GM21515 (cell line): Measurements from ENCODE around the gene AP4M1.

Source experiments
- ATAC-seq: cut with Tn5 transposase; IDR thresholded peaks from one replicate; pipeline ENCODE4 v1.9.1; 2021; ENCODE audit not compliant: unreplicated experiment

The AP4M1 gene, protein sequence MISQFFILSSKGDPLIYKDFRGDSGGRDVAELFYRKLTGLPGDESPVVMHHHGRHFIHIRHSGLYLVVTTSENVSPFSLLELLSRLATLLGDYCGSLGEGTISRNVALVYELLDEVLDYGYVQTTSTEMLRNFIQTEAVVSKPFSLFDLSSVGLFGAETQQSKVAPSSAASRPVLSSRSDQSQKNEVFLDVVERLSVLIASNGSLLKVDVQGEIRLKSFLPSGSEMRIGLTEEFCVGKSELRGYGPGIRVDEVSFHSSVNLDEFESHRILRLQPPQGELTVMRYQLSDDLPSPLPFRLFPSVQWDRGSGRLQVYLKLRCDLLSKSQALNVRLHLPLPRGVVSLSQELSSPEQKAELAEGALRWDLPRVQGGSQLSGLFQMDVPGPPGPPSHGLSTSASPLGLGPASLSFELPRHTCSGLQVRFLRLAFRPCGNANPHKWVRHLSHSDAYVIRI

DNA sequence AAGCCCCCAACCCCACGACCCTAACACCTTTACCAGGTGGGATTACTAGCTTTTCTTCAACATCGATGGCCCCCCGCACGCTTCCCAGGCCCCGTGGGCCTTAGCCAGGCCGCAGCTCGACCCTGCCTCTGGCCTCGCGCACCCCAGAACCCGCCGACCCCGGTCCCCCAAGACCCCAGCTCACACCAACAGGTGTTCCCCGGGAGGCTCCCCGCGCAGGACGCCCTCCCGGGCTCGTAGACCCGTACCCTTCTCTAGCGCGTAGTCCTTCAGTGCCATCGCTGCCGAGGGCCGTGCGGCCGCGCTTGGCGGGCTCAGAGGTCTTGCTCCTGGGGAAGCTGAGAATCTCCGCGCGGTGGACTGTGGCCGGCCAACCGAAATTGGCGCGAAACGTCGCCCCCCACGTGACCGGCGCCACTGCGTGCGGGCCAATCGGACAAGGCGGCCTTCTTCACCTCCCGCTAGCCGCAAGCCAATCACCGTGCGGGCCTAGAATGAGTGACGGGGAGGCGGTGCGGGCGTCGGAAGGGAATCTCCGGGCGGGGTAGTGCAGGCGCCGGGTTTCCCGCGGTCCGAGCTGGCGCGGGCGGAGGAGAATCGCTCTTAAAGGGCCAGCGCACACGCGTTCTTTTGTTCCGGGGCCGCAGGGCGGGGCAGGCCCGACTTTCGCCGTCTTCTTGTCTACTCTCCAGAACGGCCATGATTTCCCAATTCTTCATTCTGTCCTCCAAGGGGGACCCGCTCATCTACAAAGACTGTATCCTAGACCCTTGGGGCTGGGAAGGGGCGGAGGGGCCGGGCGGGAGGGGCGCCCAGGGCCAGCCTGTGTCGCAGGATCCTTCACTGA lies at the start of gene AP4M1, which contains the start of gene MCM7:
Gene AP4M1, plus strand, starts transcription at position 628 of the 847 bp plus-strand sequence. Its CDS starts 72 bp downstream, at position 700.
Gene MCM7, minus strand, starts transcription at position 382 of the 847 bp plus-strand sequence. Its CDS starts 103 bp downstream, at position 279.
- ATAC-seq = peak; percentile 74

DNA sequence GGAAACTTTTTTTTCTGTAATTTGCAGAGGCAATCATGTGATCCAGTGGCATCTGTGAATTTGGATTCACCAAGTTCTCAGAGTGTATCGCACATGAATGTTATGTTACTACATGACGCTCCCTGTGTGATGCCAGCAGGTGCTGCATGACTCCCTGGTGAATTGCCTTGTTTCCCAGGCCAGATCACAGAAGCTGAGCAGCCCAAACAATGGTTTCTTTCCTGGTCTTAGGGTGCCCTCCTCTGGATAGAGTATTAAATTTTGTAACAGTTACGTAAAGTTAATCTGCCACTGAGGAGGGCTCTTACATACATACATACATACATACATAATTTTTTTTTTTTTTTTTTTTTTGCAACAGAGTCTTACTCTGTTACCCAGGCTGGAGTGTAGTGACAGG lies 48.2 kb upstream of the AP4M1 start:
- no peak for ATAC-seq

DNA sequence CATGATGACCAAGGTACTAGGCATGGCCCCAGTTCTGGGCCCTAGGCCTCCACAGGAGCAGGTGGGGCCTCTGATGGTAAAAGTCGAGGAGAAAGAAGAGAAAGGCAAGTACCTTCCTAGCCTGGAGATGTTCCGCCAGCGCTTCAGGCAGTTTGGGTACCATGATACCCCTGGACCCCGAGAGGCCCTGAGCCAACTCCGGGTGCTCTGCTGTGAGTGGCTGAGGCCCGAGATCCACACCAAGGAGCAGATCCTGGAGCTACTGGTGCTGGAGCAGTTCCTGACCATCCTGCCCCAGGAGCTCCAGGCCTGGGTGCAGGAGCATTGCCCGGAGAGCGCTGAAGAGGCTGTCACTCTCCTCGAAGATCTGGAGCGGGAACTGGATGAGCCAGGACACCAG lies 44.4 kb upstream of the AP4M1 start:
- no peak for ATAC-seq

DNA sequence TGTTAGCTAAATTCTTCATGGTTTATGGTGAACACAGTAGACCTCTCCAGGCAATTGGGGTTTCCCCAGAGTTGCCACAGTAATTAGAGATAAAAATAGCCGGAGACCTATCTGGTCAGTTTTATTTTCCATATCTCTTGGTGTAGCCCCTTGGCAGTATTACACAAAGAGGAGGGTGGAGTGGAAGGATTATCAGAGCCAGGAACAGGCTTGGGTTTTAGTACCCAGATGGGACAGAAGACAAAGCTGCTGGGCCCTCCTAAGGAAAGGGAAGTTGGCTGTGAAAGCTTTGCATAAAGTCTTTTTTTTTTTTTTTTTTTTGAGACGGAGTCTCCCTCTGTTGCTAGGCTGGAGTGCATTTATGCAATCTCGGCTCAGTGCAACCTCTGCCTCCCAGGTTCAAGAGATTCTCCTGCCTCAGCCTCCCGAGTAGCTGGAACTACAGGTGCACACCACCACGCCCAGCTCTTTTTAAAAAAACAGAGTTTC lies 42.1 kb upstream of the AP4M1 start:
- no peak for ATAC-seq

- ATAC-seq = no peak
Observed at GRCh38 chr7:100061518-100062193, 39.8 kb upstream of the AP4M1 start.

GRCh38 chr7:100063376-100063775 lies 38.1 kb upstream of the AP4M1 start:
- ATAC-seq = no peak

DNA sequence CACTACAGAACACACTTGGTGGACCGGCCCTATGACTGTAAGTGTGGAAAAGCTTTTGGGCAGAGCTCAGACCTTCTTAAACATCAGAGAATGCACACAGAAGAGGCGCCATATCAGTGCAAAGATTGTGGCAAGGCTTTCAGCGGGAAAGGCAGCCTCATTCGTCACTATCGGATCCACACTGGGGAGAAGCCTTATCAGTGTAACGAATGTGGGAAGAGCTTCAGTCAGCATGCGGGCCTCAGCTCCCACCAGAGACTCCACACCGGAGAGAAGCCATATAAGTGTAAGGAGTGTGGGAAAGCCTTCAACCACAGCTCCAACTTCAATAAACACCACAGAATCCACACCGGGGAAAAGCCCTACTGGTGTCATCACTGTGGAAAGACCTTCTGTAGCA lies 37.3 kb upstream of the AP4M1 start:
- no peak for ATAC-seq

- ATAC-seq = no peak
Observed at GRCh38 chr7:100065452-100066186, 35.8 kb upstream of the AP4M1 start.

- ATAC-seq = no peak
Observed at GRCh38 chr7:100066953-100067352, 34.5 kb upstream of the AP4M1 start.

DNA sequence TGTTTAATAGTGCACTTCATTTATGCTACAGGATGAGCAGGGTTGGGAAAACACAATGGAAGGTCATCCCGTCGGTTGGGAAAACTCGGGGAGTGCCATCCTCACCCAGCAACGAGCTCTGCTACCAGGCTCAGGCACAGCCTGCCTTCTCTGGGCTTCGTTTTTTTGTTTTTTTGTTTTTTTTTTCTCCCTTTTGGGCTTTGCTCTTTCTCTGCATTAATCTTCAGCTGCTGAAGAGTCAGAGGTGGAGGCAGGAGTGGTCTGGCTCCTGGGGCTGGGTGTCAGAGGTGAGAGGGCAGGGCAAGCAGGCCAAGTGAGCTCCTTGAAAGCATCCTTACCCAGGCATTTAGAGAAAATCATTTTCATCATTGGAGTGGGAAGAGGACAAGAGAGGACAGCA lies 31.5 kb upstream of the AP4M1 start:
- no peak for ATAC-seq

- no peak for ATAC-seq
Observed at GRCh38 chr7:100071018-100071723, 30.3 kb upstream of the AP4M1 start.

- ATAC-seq = no peak
Observed at GRCh38 chr7:100072462-100072861, 29.0 kb upstream of the AP4M1 start.

- ATAC-seq = no peak
Observed at GRCh38 chr7:100074841-100075240, 26.6 kb upstream of the AP4M1 start.

GRCh38 chr7:100075418-100075817 lies 26.0 kb upstream of the AP4M1 start:
- ATAC-seq = no peak

GRCh38 chr7:100077205-100077604 lies 24.2 kb upstream of the AP4M1 start:
- ATAC-seq = no peak

DNA sequence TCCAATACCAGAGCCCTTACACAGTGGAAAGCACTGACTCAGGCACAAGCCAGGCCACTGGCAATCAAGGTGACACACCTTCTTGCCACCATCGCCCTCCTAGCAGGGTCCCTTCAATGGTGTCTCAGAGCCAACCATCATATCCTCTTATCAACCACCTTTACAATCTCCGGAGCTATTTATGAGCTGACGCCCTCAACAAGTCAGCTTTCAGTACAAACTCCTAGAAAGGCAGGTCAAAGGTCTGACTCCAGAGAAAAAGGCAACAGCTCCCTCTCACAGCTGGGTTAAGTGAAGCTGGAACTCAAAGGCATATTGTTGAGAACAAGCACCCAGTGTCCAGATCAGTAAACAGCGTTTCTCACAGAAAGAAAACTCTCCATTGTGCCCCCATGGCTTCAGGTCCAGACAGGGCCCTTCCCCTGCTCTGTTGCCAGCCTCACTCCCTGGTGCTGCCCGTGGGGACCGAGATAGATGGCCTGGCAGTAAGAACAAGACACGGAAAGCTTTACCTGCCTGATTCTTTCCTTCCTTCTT lies 22.4 kb upstream of the AP4M1 start:
- ATAC-seq = no peak

DNA sequence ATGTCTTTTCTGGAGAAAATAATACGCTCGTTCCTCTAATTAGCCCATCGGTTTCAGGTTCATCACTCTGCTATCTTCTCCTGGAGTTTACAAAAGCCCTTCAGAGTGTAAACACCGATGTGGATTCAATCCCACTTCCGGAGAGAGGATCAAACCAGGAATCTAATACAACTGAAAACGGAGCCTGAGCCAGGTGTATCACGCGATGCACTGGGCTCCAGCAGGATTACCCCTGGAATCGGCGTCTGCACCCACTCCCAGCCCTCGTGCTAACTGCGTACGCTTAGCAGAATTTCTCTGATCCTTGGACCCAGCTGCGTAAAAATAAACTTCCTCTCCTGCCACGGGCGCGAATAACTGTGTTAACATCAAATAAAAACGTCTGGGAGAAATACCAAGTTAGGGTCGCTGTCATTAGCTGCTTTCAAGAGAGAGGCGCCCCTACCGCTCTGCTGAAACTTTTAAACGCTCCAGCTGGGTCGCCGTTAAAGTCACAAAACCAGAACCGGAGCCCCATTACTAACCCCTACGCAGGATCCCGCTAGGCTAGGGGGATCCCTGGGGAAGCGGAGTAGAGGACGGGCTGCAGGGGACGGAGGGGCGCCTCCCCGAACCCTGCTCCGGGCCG lies 20.4 kb upstream of the AP4M1 start:
- ATAC-seq = peak; percentile 21

- ATAC-seq = peak; percentile 83
Observed at GRCh38 chr7:100081535-100082102, 19.8 kb upstream of the AP4M1 start, which contains the start of gene ZNF3. Gene ZNF3, minus strand, starts transcription at chr7:100081723. Its CDS starts 4,366 bp downstream, at chr7:100077357.

DNA sequence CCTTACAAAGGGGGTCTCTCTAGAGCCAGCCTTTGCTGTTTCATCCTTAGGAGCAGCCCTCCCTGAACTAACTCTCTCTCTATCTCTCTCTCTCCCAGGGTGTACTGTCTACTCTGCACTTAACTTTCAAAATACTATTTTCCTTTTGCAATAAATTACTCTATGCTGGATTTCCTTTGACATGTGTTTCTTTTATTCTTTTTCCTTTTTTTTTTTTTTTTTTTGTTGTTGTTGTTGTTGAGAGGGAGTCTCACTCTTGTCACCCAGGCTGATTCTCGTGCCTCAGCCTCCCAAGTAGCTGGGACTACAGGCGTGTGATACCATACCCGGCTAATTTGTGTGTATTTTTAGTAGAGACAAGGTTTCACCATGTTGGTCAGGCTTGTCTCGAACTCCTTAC lies 18.5 kb upstream of the AP4M1 start:
- ATAC-seq = no peak
